HUES64 (cell line): ENCODE results near the gene FAM98B.

Source experiments
- H3K27ac ChIP-seq: 2 replicates; pipeline ENCODE4 v1.7.0; 2013; ENCODE audit warnings: low read depth, low read length, inconsistent platforms
- H3K27me3 ChIP-seq: 2 replicates; pipeline ENCODE4 v1.6.1; 2013; ENCODE audit warnings: mild to moderate bottlenecking, low read length; ENCODE audit not compliant: insufficient read depth
- H3K36me3 ChIP-seq: 2 replicates; pipeline ENCODE4 v1.6.1; 2013; ENCODE audit warnings: mild to moderate bottlenecking, low read length; ENCODE audit not compliant: insufficient read depth
- H3K4me1 ChIP-seq: 2 replicates; pipeline ENCODE4 v1.6.1; 2013; ENCODE audit warnings: mild to moderate bottlenecking, low read length, moderate library complexity; ENCODE audit not compliant: insufficient read depth
- H3K4me3 ChIP-seq: 2 replicates; pipeline ENCODE4 v1.5.1; 2013; ENCODE audit warnings: mild to moderate bottlenecking, low read length, moderate library complexity
- H3K9ac ChIP-seq: 2 replicates; pipeline ENCODE4 v1.6.1; 2013; ENCODE audit warnings: mild to moderate bottlenecking, low read depth, low read length
- H3K9me3 ChIP-seq: 2 replicates; pipeline ENCODE4 v1.6.1; 2013; ENCODE audit warnings: low read depth, low read length; ENCODE audit not compliant: insufficient read depth
- WGBS: fragments of 150-250, 120-280 bp; methylation state at CpG from one replicate; pipeline ENCODE4 v1.1.7; 2013; ENCODE audit warnings: missing lambda C conversion rate; 5-methylcytosine and 5-hydroxymethylcytosine counted together

Gene FAM98B

GRCh38 chr15:38461066-38461833, 7.3 kb downstream of the FAM98B start:
- H3K4me1 ChIP-seq: no peaks in the 10 kb centered on the region
- peaks cover 18% of the 10 kb centered on the region for H3K36me3 ChIP-seq
- H3K9ac ChIP-seq: no peak overlapping the region
- 100% methylated on average over 2 of the region's 2 CpGs for WGBS
- no peak overlapping the region for H3K27ac ChIP-seq
- H3K4me3 ChIP-seq: no peak overlapping the region
- no peaks in the 10 kb centered on the region for H3K27me3 ChIP-seq
- no peaks in the 10 kb centered on the region for H3K9me3 ChIP-seq

- Histone ChIP-seq H3K36me3 (peaks cover 41% of the 10 kb centered on the region), H3K9me3 (no peaks in the 10 kb centered on the region), H3K4me3 (no peak overlapping the region), H3K4me1 (no peaks in the 10 kb centered on the region), H3K27me3 (no peaks in the 10 kb centered on the region), H3K9ac (no peak overlapping the region), H3K27ac (no peak overlapping the region)
- WGBS: 95% methylated on average over 2 of the region's 3 CpGs
These were observed 10.0 kb downstream of the FAM98B start for GRCh38 chr15:38463893-38464292.

- no peaks in the 10 kb centered on the region for H3K4me1 ChIP-seq
These were observed 10.7 kb downstream of the FAM98B start for GRCh38 chr15:38464675-38465074.

GRCh38 chr15:38470816-38471215, 16.9 kb downstream of the FAM98B start:
- H3K27me3 ChIP-seq: no peaks in the 10 kb centered on the region

More at GRCh38 chr15:38464675-38465074, 10.7 kb downstream of the FAM98B start:
- Histone ChIP-seq H3K27ac (no peak overlapping the region), H3K27me3 (no peaks in the 10 kb centered on the region), H3K9me3 (no peaks in the 10 kb centered on the region), H3K4me3 (no peak overlapping the region), H3K36me3 (peaks cover 42% of the 10 kb centered on the region), H3K9ac (no peak overlapping the region)
- WGBS: 88% methylated on average over 1 of the region's 4 CpGs

GRCh38 chr15:38471974-38472373, 18.0 kb downstream of the FAM98B start:
- no peaks in the 10 kb centered on the region for H3K27me3 ChIP-seq
- no CpG with 5 or more reads among the region's 2 CpGs for WGBS
- no peak overlapping the region for H3K27ac ChIP-seq
- H3K9ac ChIP-seq: no peak overlapping the region
- peaks cover 88% of the 10 kb centered on the region for H3K36me3 ChIP-seq
- no peak overlapping the region for H3K4me3 ChIP-seq
- H3K9me3 ChIP-seq: no peaks in the 10 kb centered on the region
- H3K4me1 ChIP-seq: no peaks in the 10 kb centered on the region

More at GRCh38 chr15:38470816-38471215, 16.9 kb downstream of the FAM98B start:
- H3K27ac ChIP-seq: no peak overlapping the region
- H3K9me3 ChIP-seq: no peaks in the 10 kb centered on the region
- H3K4me3 ChIP-seq: no peak overlapping the region
- no peak overlapping the region for H3K9ac ChIP-seq
- WGBS: no CpG with 5 or more reads among the region's 1 CpG
- peaks cover 88% of the 10 kb centered on the region for H3K36me3 ChIP-seq
- H3K4me1 ChIP-seq: no peaks in the 10 kb centered on the region

GRCh38 chr15:38474155-38474757, 20.3 kb downstream of the FAM98B start:
- Histone ChIP-seq H3K9me3 (no peaks in the 10 kb centered on the region), H3K36me3 (peaks cover 89% of the 10 kb centered on the region), H3K27me3 (no peaks in the 10 kb centered on the region), H3K4me3 (no peak overlapping the region), H3K4me1 (no peaks in the 10 kb centered on the region), H3K27ac (no peak overlapping the region), H3K9ac (no peak overlapping the region)
- 94% methylated on average over 4 of the region's 4 CpGs for WGBS

GRCh38 chr15:38475361-38475760, 21.4 kb downstream of the FAM98B start:
- H3K9ac ChIP-seq: no peak overlapping the region
- no peaks in the 10 kb centered on the region for H3K27me3 ChIP-seq
- WGBS: 95% methylated on average over 2 of the region's 2 CpGs

GRCh38 chr15:38476120-38476519, 22.2 kb downstream of the FAM98B start:
- H3K4me3 ChIP-seq: no peak overlapping the region
- no peaks in the 10 kb centered on the region for H3K9me3 ChIP-seq
- WGBS: no CpG with 5 or more reads among the region's 1 CpG
- no peak overlapping the region for H3K27ac ChIP-seq
- no peaks in the 10 kb centered on the region for H3K4me1 ChIP-seq
- H3K9ac ChIP-seq: no peak overlapping the region
- peaks cover 84% of the 10 kb centered on the region for H3K36me3 ChIP-seq
- H3K27me3 ChIP-seq: no peaks in the 10 kb centered on the region

More at GRCh38 chr15:38475361-38475760, 21.4 kb downstream of the FAM98B start:
- Histone ChIP-seq H3K36me3 (peaks cover 87% of the 10 kb centered on the region), H3K27ac (no peak overlapping the region), H3K4me3 (no peak overlapping the region), H3K4me1 (no peaks in the 10 kb centered on the region), H3K9me3 (no peaks in the 10 kb centered on the region)

GRCh38 chr15:38477637-38478036, 23.7 kb downstream of the FAM98B start:
- no peak overlapping the region for H3K4me3 ChIP-seq
- no peak overlapping the region for H3K9ac ChIP-seq
- H3K27ac ChIP-seq: no peak overlapping the region
- peaks cover 84% of the 10 kb centered on the region for H3K36me3 ChIP-seq
- H3K9me3 ChIP-seq: no peaks in the 10 kb centered on the region
- H3K4me1 ChIP-seq: no peaks in the 10 kb centered on the region
- 94% methylated on average over 4 of the region's 4 CpGs for WGBS
- no peaks in the 10 kb centered on the region for H3K27me3 ChIP-seq

GRCh38 chr15:38479266-38479665, 25.3 kb downstream of the FAM98B start:
- H3K9me3 ChIP-seq: no peaks in the 10 kb centered on the region
- no peaks in the 10 kb centered on the region for H3K27me3 ChIP-seq
- no peak overlapping the region for H3K27ac ChIP-seq
- no peak overlapping the region for H3K9ac ChIP-seq
- peaks cover 79% of the 10 kb centered on the region for H3K36me3 ChIP-seq
- no peak overlapping the region for H3K4me3 ChIP-seq
- no peaks in the 10 kb centered on the region for H3K4me1 ChIP-seq

- no peak overlapping the region for H3K27ac ChIP-seq
- no peak overlapping the region for H3K4me3 ChIP-seq
- peaks cover 76% of the 10 kb centered on the region for H3K36me3 ChIP-seq
- no CpG with 5 or more reads among the region's 1 CpG for WGBS
- no peaks in the 10 kb centered on the region for H3K9me3 ChIP-seq
- no peaks in the 10 kb centered on the region for H3K4me1 ChIP-seq
- no peaks in the 10 kb centered on the region for H3K27me3 ChIP-seq
- H3K9ac ChIP-seq: no peak overlapping the region
These were observed 25.8 kb downstream of the FAM98B start for GRCh38 chr15:38479756-38480155.
